ENCODE data around the gene KCTD16. TPM values are rescaled to one million over a fixed set of nuclear protein-coding genes. Genes with fewer than 3 reads are reported as not detected.

Gene KCTD16
- total and polyA plus RNA-seq, 2 donors (not counting 1 experiment from before 2014, with no cell fraction given), result not detected

DNA sequence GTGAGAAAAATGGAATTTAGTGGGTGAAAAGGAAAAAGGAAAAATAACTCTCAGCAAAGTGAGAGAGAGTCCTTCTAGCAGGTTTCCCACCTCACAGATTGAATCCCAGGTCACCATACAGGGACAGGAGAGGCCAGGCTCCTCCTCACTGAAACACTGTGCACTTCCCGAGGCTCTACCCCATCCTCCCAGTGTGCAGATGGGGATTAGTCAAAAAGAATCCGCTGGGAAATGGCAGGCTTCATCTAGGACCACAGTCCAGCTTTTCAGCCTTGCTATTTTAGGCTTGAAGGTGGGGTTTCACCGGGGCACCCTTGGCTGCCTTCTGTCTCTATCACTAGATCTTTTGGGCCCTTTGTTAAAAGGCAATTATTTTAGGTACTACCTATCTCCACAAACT lies 48.0 kb upstream of the KCTD16 start:
- H4K20me1 ChIP-seq (ENCODE audit: control insufficient read depth, insufficient read depth, low read length, poor library complexity, severe bottlenecking), result no peaks in the 10 kb centered on the region
- TF ChIP-seq EZH2 (IDR thresholded peaks at IDR 0.05; ENCODE audit: borderline replicate concordance, insufficient read depth, low read depth, low read length, poor library complexity, severe bottlenecking), result no peak
- TF ChIP-seq, protein P1, sequence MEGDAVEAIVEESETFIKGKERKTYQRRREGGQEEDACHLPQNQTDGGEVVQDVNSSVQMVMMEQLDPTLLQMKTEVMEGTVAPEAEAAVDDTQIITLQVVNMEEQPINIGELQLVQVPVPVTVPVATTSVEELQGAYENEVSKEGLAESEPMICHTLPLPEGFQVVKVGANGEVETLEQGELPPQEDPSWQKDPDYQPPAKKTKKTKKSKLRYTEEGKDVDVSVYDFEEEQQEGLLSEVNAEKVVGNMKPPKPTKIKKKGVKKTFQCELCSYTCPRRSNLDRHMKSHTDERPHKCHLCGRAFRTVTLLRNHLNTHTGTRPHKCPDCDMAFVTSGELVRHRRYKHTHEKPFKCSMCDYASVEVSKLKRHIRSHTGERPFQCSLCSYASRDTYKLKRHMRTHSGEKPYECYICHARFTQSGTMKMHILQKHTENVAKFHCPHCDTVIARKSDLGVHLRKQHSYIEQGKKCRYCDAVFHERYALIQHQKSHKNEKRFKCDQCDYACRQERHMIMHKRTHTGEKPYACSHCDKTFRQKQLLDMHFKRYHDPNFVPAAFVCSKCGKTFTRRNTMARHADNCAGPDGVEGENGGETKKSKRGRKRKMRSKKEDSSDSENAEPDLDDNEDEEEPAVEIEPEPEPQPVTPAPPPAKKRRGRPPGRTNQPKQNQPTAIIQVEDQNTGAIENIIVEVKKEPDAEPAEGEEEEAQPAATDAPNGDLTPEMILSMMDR (IDR thresholded peaks at IDR 0.05), result no peak
- H2AFZ ChIP-seq (ENCODE audit: insufficient read depth, low read depth, low read length, poor library complexity, severe bottlenecking), result no peak overlapping the region
- no peaks in the 10 kb centered on the region for H3K4me1 ChIP-seq (ENCODE audit: control insufficient read depth in 2 of 2, insufficient read depth in 2 of 2, low read length in 2 of 2)
- no peaks in the 10 kb centered on the region for H3K9me3 ChIP-seq (ENCODE audit: control extremely low read depth in 1 of 3, control insufficient read depth in 2 of 3, insufficient read depth in 1 of 3, low read length in 2 of 3)
- POLR2A ChIA-PET, result no interaction called here
- H3K4me3 ChIP-seq (ENCODE audit: control extremely low read depth in 1 of 5, extremely low read depth in 1 of 5, insufficient read depth in 1 of 5, low read depth in 2 of 5, low read length in 4 of 5), result no peak overlapping the region
- WGBS (ENCODE audit: insufficient coverage), result no CpG with 5 or more reads among the region's 3 CpGs
- H3K27me3 ChIP-seq (replicated peaks in 1 of 4; ENCODE audit: control extremely low read depth in 1 of 4, control insufficient read depth in 3 of 4, insufficient read depth in 4 of 4, low read length in 3 of 4), result peaks cover 0 to 3% (median 0%) of the 10 kb centered on the region in 4 experiments
- peaks cover 9% of the 10 kb centered on the region for H3K27me3 Mint-ChIP-seq
- no peak overlapping the region for H3K4me3 Mint-ChIP-seq
- DNase-seq (no peak), ATAC-seq (ENCODE audit: low read depth) (no peak)
- H3K4me2 ChIP-seq (replicated peaks; ENCODE audit: low read depth, low read length, poor library complexity, severe bottlenecking), result no peak overlapping the region
- H3K36me3 ChIP-seq (replicated peaks in 1 of 2; ENCODE audit: control extremely low read depth in 1 of 2, control insufficient read depth in 1 of 2, extremely low read depth in 1 of 2, insufficient read depth in 2 of 2, low read length in 1 of 2), result no peaks in the 10 kb centered on the region
- intact Hi-C loops (cut with micrococcal nuclease), result no loop called here
- no peaks in the 10 kb centered on the region for H3K4me1 Mint-ChIP-seq
- CTCF ChIA-PET, result no interaction called here
- no peaks in the 10 kb centered on the region for H3K79me2 ChIP-seq (ENCODE audit: control insufficient read depth, insufficient read depth, low read length)
- H3K27ac ChIP-seq (ENCODE audit: low read length in 2 of 2), result no peak overlapping the region
- H3K27ac Mint-ChIP-seq, result no peak overlapping the region
- no peak overlapping the region for H3K9ac ChIP-seq (ENCODE audit: low read length)
- peaks cover 2% of the 10 kb centered on the region for H3K9me3 Mint-ChIP-seq (ENCODE audit: insufficient read depth)

DNA sequence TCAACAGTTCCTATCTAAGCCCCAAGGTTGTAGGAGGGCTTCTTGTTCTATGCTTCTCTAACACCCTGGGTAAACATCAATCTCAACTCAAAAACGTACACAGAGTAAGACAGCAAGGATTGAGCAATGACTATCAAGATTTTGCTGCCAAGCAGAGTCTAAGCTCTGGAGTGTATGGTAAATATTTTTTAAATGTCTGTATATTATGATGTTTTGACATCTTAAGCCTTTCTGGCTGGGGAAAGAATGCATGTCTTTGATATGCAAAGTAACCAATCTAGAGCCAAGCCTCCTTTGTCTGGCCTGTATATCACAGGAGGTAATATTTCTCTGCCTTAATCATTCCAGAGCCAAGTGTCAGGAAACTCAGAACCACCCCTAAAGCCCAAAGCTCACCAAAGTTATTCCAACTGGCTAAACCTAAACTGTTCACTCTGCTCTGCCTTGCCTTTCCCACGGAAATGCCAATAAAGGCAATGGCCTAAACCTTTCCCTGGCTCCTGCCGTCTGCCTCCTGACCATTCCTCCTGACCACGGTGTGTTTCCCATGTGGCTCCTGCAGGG lies 45.4 kb upstream of the KCTD16 start:
- Histone ChIP-seq H3K4me2 (replicated peaks; ENCODE audit: low read depth, low read length, poor library complexity, severe bottlenecking) (no peak overlapping the region), H3K9ac (ENCODE audit: low read length) (no peak overlapping the region), H3K27ac (ENCODE audit: low read length in 2 of 2) (no peak overlapping the region), H3K79me2 (ENCODE audit: control insufficient read depth, insufficient read depth, low read length) (no peaks in the 10 kb centered on the region), H3K36me3 (replicated peaks in 1 of 2; ENCODE audit: control extremely low read depth in 1 of 2, control insufficient read depth in 1 of 2, extremely low read depth in 1 of 2, insufficient read depth in 2 of 2, low read length in 1 of 2) (no peaks in the 10 kb centered on the region), H3K4me1 (ENCODE audit: control insufficient read depth in 2 of 2, insufficient read depth in 2 of 2, low read length in 2 of 2) (no peaks in the 10 kb centered on the region), H2AFZ (ENCODE audit: insufficient read depth, low read depth, low read length, poor library complexity, severe bottlenecking) (no peak overlapping the region), H3K4me3 (ENCODE audit: control extremely low read depth in 1 of 5, extremely low read depth in 1 of 5, insufficient read depth in 1 of 5, low read depth in 2 of 5, low read length in 4 of 5) (no peak overlapping the region), H3K27me3 (replicated peaks in 1 of 4; ENCODE audit: control extremely low read depth in 1 of 4, control insufficient read depth in 3 of 4, insufficient read depth in 4 of 4, low read length in 3 of 4) (peaks cover 0 to 3% (median 0%) of the 10 kb centered on the region in 4 experiments), H4K20me1 (ENCODE audit: control insufficient read depth, insufficient read depth, low read length, poor library complexity, severe bottlenecking) (no peaks in the 10 kb centered on the region), H3K9me3 (ENCODE audit: control extremely low read depth in 1 of 3, control insufficient read depth in 2 of 3, insufficient read depth in 1 of 3, low read length in 2 of 3) (no peaks in the 10 kb centered on the region)
- peaks cover 9% of the 10 kb centered on the region for H3K27me3 Mint-ChIP-seq
- H3K9me3 Mint-ChIP-seq (ENCODE audit: insufficient read depth), result no peaks in the 10 kb centered on the region
- no peak overlapping the region for H3K27ac Mint-ChIP-seq
- DNase-seq, result no peak
- H3K4me3 Mint-ChIP-seq, result no peak overlapping the region
- CTCF ChIA-PET, result no interaction called here
- no peaks in the 10 kb centered on the region for H3K4me1 Mint-ChIP-seq
- 97% methylated on average over 3 of the region's 4 CpGs for WGBS (ENCODE audit: insufficient coverage)
- TF ChIP-seq EZH2 (IDR thresholded peaks at IDR 0.05; ENCODE audit: borderline replicate concordance, insufficient read depth, low read depth, low read length, poor library complexity, severe bottlenecking), result no peak
- TF ChIP-seq, protein P1 (IDR thresholded peaks at IDR 0.05), result no peak
- no peak for ATAC-seq (ENCODE audit: low read depth)
- POLR2A ChIA-PET, result no interaction called here
- intact Hi-C loops (cut with micrococcal nuclease), result no loop called here
